NT2/D1 (cell line): ENCODE data around the gene ARPC5L.
"Not testable (repeated sequence)": the region's sequence is repeated elsewhere in the genome, so short reads cannot be mapped to it uniquely, and the experiment has no call there.

Experiments used
- DNase-seq: peaks from one replicate; pipeline ENCODE4 v3.0.0-alpha.2; 2011; ENCODE audit warnings: low read depth, low spot score
- H3K27me3 ChIP-seq: 2 replicates; pipeline ENCODE4 v1.6.0; 2011; ENCODE audit warnings: mild to moderate bottlenecking; ENCODE audit not compliant: insufficient read length, insufficient read depth
- H3K36me3 ChIP-seq: 2 replicates; pipeline ENCODE4 v1.6.1; 2011; ENCODE audit warnings: mild to moderate bottlenecking, low read length, mixed read lengths; ENCODE audit not compliant: insufficient read depth, insufficient read length
- H3K4me1 ChIP-seq: 2 replicates; pipeline ENCODE4 v1.5.1; 2011; ENCODE audit not compliant: insufficient read depth, insufficient read length
- H3K4me3 ChIP-seq: 2 replicates; pipeline ENCODE4 v1.5.1; 2011; ENCODE audit warnings: low read depth; ENCODE audit not compliant: insufficient read length
- H3K9ac ChIP-seq: 2 replicates; pipeline ENCODE4 v1.6.0; 2011; ENCODE audit warnings: low read depth; ENCODE audit not compliant: insufficient read length
- H3K9me3 ChIP-seq: 2 replicates; pipeline ENCODE4 v1.5.1; 2011; ENCODE audit warnings: mild to moderate bottlenecking, low read length; ENCODE audit not compliant: insufficient read depth
- SUZ12 ChIP-seq: IDR thresholded peaks from 2 replicates; pipeline ENCODE4 v1.6.1; 2011; ENCODE audit not compliant: insufficient read length, insufficient read depth; ENCODE audit errors: extremely low read depth
- YY1 ChIP-seq: IDR thresholded peaks from 2 replicates; pipeline ENCODE4 v1.6.1; 2011; ENCODE audit not compliant: insufficient read length, insufficient read depth
- ZNF274 ChIP-seq: IDR thresholded peaks from 2 replicates; pipeline ENCODE4 v1.6.1; 2011; ENCODE audit warnings: mild to moderate bottlenecking, low read depth, low read length

The ARPC5L gene

DNA sequence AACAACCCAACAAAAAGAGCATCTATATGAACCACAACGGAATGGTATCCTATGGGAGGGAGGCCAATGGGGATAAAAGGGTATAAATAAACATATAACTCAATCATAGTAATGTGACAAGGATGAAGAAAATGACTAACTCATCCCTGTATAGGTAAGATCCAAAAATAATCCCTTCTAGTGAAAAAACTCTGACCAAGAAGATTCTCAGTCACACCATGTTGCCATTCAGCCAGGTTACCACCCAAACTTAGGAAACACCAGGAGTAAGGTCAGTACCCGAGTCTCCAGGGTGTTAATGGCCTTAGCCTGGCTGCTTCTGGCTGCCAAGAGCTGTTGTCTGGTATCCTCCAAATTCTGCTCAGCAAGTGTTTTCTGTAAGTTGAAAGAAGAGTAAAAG is 46.2 kb downstream of the ARPC5L start:
- Histone ChIP-seq H3K9ac (no peak overlapping the region), H3K36me3 (peaks cover 5% of the 10 kb centered on the region), H3K9me3 (no peaks in the 10 kb centered on the region), H3K27me3 (no peaks in the 10 kb centered on the region), H3K4me1 (no peaks in the 10 kb centered on the region), H3K4me3 (no peak overlapping the region)
- TF ChIP-seq YY1 (no peak), ZNF274 (no peak), SUZ12 (no peak)
- no peak for DNase-seq

DNA sequence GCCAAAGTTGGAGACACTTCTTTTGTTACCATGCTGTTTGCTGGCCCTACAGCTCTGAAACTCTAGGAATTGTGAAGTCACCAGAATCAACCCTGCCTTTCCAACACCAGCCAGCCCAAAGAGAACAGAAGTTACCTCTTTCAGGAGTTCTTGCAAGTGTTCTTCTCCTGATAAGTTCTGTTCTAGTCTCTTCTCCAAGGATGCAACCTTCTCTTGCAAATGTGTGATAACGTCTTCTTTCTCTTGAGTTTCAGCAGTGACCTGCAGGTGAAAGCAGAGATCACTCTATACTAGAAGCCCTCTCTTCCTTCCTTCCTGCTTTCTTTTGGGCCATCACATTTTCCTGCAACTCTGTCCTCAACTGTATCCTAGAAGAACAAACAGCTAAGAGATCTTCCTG is 49.8 kb downstream of the ARPC5L start:
- H3K4me1 ChIP-seq: no peaks in the 10 kb centered on the region
- TF ChIP-seq YY1: no peak
- no peak for TF ChIP-seq ZNF274
- TF ChIP-seq SUZ12: no peak
- H3K9me3 ChIP-seq: no peaks in the 10 kb centered on the region
- H3K27me3 ChIP-seq: no peaks in the 10 kb centered on the region
- no peak overlapping the region for H3K9ac ChIP-seq
- H3K36me3 ChIP-seq: peaks cover 5% of the 10 kb centered on the region
- DNase-seq: no peak
- H3K4me3 ChIP-seq: no peak overlapping the region

GRCh38 chr9:124913378-124913777 is 51.4 kb downstream of the ARPC5L start:
- no peaks in the 10 kb centered on the region for H3K27me3 ChIP-seq
- peaks cover 5% of the 10 kb centered on the region for H3K36me3 ChIP-seq
- no peaks in the 10 kb centered on the region for H3K4me1 ChIP-seq
- TF ChIP-seq ZNF274: no peak
- TF ChIP-seq YY1: no peak
- TF ChIP-seq SUZ12: no peak
- no peak for DNase-seq
- no peaks in the 10 kb centered on the region for H3K9me3 ChIP-seq
- H3K4me3 ChIP-seq: no peak overlapping the region
- no peak overlapping the region for H3K9ac ChIP-seq

DNA sequence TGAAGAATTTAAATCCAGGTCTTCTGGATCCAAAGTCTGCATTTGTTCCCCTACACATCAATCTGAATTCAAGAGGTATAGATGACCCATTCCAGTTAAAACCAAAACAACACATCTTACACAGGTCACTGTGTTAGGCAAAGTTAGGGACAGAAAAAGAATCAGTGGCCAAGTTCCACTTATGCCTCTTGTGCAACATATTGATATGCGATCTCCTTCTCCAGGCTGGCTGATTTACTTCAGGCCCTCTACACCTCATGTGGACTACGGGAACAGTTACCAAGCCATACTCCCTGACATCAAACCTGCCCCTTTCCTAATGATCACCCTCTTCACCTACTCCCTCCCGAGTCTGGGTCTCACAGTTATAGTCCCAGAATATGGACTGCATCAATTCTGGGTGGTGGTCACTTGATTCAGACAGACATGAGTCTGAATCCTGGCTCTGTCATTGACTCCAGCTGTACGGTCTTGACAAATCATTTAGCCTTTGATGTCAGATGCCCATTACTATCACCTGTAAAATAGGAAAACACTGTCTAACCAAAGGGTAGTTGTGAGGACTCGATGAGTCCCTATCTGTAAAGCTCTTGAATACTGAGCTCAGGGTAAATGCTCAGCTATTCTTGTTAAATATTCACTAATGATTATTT is 52.9 kb downstream of the ARPC5L start:
- no peak for TF ChIP-seq SUZ12
- no peak for TF ChIP-seq ZNF274
- TF ChIP-seq YY1: no peak
- no peaks in the 10 kb centered on the region for H3K27me3 ChIP-seq
- H3K4me3 ChIP-seq: no peak overlapping the region
- H3K4me1 ChIP-seq: no peaks in the 10 kb centered on the region
- H3K9me3 ChIP-seq: no peaks in the 10 kb centered on the region
- peaks cover 3% of the 10 kb centered on the region for H3K36me3 ChIP-seq
- no peak overlapping the region for H3K9ac ChIP-seq
- no peak for DNase-seq

DNA sequence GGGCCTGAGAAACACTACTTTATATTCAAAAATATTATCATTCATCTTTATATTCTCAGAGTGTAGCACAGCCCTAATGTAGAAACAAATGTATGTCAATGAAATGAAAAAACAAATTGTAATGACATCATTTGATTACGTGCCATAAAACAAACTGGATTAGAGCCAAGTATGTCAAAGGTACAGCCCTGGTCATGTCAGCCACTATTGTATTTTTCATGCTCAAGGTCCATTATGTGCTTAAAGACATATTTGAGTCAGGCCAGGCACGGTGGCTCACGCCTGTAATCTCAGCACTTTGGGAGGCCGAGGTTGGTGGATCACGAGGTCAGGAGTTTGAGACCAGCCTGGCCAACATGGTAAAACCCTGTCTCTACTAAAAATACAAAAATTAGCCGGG is 58.5 kb downstream of the ARPC5L start:
- H3K9ac ChIP-seq: not testable (repeated sequence)
- peaks cover 16% of the 10 kb centered on the region for H3K36me3 ChIP-seq

More for the DNA sequence above, 58.5 kb downstream of the ARPC5L start:
- not testable (repeated sequence) for H3K9me3 ChIP-seq, H3K4me3 ChIP-seq, H3K27me3 ChIP-seq, H3K4me1 ChIP-seq, DNase-seq
